KMS-11 (cell line): ENCODE data around the gene LINS1.
"Not testable (repeated sequence)": the region's sequence is repeated elsewhere in the genome, so short reads cannot be mapped to it uniquely, and the experiment has no call there.

ENCODE experiments used
- H2AFZ ChIP-seq: fragments of 200-600 bp; sonication (generic); 2 replicates; pipeline ENCODE4 v1.6.1; 2016; ENCODE audit warnings: antibody characterized with exemption, mixed run types, low read depth
- H3K27ac ChIP-seq: fragments of 200-600 bp; sonication (generic); 2 replicates; pipeline ENCODE4 v1.6.1; 2016; ENCODE audit warnings: mild to moderate bottlenecking, mixed run types
- H3K27me3 ChIP-seq: fragments of 200-600 bp; sonication (generic); 2 replicates; pipeline ENCODE4 v1.6.1; 2017; ENCODE audit warnings: mild to moderate bottlenecking, low read depth, mixed run types, moderate library complexity; ENCODE audit not compliant: insufficient read depth
- H3K36me3 ChIP-seq: fragments of 200-600 bp; sonication (generic); 2 replicates; pipeline ENCODE4 v1.6.1; 2017; ENCODE audit warnings: mild to moderate bottlenecking, mixed run types; ENCODE audit not compliant: insufficient read depth
- H3K4me1 ChIP-seq: fragments of 200-600 bp; sonication (generic); 2 replicates; pipeline ENCODE4 v1.6.1; 2016; ENCODE audit warnings: mild to moderate bottlenecking, low read depth, mixed run types; ENCODE audit not compliant: poor library complexity, severe bottlenecking
- H3K4me2 ChIP-seq: fragments of 200-600 bp; sonication (generic); 2 replicates; pipeline ENCODE4 v1.7.0; 2016; ENCODE audit warnings: mild to moderate bottlenecking, mixed run types
- H3K4me3 ChIP-seq: fragments of 200-600 bp; sonication (generic); IDR thresholded peaks from 2 replicates; pipeline ENCODE4 v1.6.1; 2017; ENCODE audit warnings: low read depth, low read length, mixed read lengths; ENCODE audit not compliant: insufficient read depth
- H3K79me2 ChIP-seq: fragments of 200-600 bp; sonication (generic); 2 replicates; pipeline ENCODE4 v1.6.1; 2016; ENCODE audit warnings: low read depth, mixed run types; ENCODE audit not compliant: insufficient read depth
- H3K9ac ChIP-seq: fragments of 200-600 bp; sonication (generic); 2 replicates; pipeline ENCODE4 v1.6.1; 2016; ENCODE audit warnings: mild to moderate bottlenecking, mixed run types
- H4K20me1 ChIP-seq: fragments of 200-600 bp; sonication (generic); 2 replicates; pipeline ENCODE4 v1.6.1; 2016; ENCODE audit warnings: mild to moderate bottlenecking, mixed run types; ENCODE audit not compliant: insufficient read depth
- CTCF ChIP-seq: fragments of 200-600 bp; sonication (generic); conservative IDR thresholded peaks from 2 replicates; pipeline ENCODE4 v1.6.1; 2017; ENCODE audit warnings: low read depth, mild to moderate bottlenecking, antibody characterized with exemption, low read length, moderate library complexity, mixed read lengths

LINS1 gene

GRCh38 chr15:100591835-100592234 lies 10.1 kb downstream of the LINS1 start:
- TF ChIP-seq CTCF, result no peak
- H3K4me3 ChIP-seq, result no peak overlapping the region
- no peak overlapping the region for H2AFZ ChIP-seq
- H3K36me3 ChIP-seq, result no peaks in the 10 kb centered on the region
- no peaks in the 10 kb centered on the region for H3K4me1 ChIP-seq
- no peak overlapping the region for H3K9ac ChIP-seq
- H3K27me3 ChIP-seq, result no peaks in the 10 kb centered on the region
- H3K79me2 ChIP-seq, result peaks cover 24% of the 10 kb centered on the region
- H4K20me1 ChIP-seq, result no peaks in the 10 kb centered on the region
- no peak overlapping the region for H3K27ac ChIP-seq
- no peak overlapping the region for H3K4me2 ChIP-seq

GRCh38 chr15:100591163-100591562 lies 10.8 kb downstream of the LINS1 start:
- not testable (repeated sequence) for H3K4me1 ChIP-seq, H3K4me3 ChIP-seq, H2AFZ ChIP-seq, H3K36me3 ChIP-seq, H3K9ac ChIP-seq, H3K27me3 ChIP-seq, H4K20me1 ChIP-seq, H3K27ac ChIP-seq, H3K4me2 ChIP-seq
- peaks cover 24% of the 10 kb centered on the region for H3K79me2 ChIP-seq

GRCh38 chr15:100588638-100589242 lies 13.2 kb downstream of the LINS1 start:
- Histone ChIP-seq H4K20me1 (no peaks in the 10 kb centered on the region), H3K9ac (no peak overlapping the region), H3K4me3 (no peak overlapping the region), H2AFZ (no peak overlapping the region), H3K4me2 (no peak overlapping the region), H3K27me3 (no peaks in the 10 kb centered on the region), H3K27ac (no peak overlapping the region), H3K79me2 (peaks cover 7% of the 10 kb centered on the region; the same call in 1 of the 2 replicates), H3K4me1 (no peaks in the 10 kb centered on the region), H3K36me3 (no peaks in the 10 kb centered on the region)
- TF ChIP-seq CTCF, result no peak

GRCh38 chr15:100580414-100580813 lies 21.6 kb downstream of the LINS1 start:
- no peak overlapping the region for H2AFZ ChIP-seq
- H4K20me1 ChIP-seq, result no peaks in the 10 kb centered on the region
- no peaks in the 10 kb centered on the region; the same call in 1 of the 2 replicates for H3K36me3 ChIP-seq
- no peak overlapping the region for H3K27ac ChIP-seq
- H3K4me3 ChIP-seq, result no peak overlapping the region
- H3K79me2 ChIP-seq, result no peaks in the 10 kb centered on the region
- H3K4me1 ChIP-seq, result peaks cover 10% of the 10 kb centered on the region
- TF ChIP-seq CTCF, result no peak
- no peak overlapping the region for H3K4me2 ChIP-seq
- no peak overlapping the region for H3K9ac ChIP-seq
- no peaks in the 10 kb centered on the region for H3K27me3 ChIP-seq

GRCh38 chr15:100573526-100573925 lies 28.5 kb downstream of the LINS1 start:
- Histone ChIP-seq H3K9ac (no peak overlapping the region), H2AFZ (no peak overlapping the region), H3K27me3 (no peaks in the 10 kb centered on the region), H3K4me3 (no peak overlapping the region), H3K4me2 (no peak overlapping the region), H4K20me1 (no peaks in the 10 kb centered on the region), H3K79me2 (no peaks in the 10 kb centered on the region), H3K27ac (no peak overlapping the region), H3K36me3 (no peaks in the 10 kb centered on the region), H3K4me1 (no peaks in the 10 kb centered on the region)
- no peak for TF ChIP-seq CTCF
